H9 (cell line): ENCODE data around the gene ABLIM1. TPM values are rescaled to one million over a fixed set of nuclear protein-coding genes. Genes with fewer than 3 reads are reported as not detected.

Source experiments
- DNase-seq: peaks from one replicate; pipeline ENCODE4 v3.0.0-alpha.2; 2017
- H2AFZ ChIP-seq: one replicate; pipeline ENCODE4 v1.6.1; 2013; ENCODE audit warnings: mild to moderate bottlenecking, low read length, control low read depth, moderate library complexity
- H2AK5ac ChIP-seq: 2 replicates; pipeline ENCODE4 v1.6.1; 2013; ENCODE audit warnings: low read length, control low read depth, mixed read lengths; ENCODE audit not compliant: insufficient read length
- H2BK120ac ChIP-seq: one replicate; pipeline ENCODE4 v1.6.1; 2013; ENCODE audit warnings: low read depth, mild to moderate bottlenecking, low read length, control low read depth, inconsistent platforms; ENCODE audit not compliant: poor library complexity, severe bottlenecking
- H2BK12ac ChIP-seq: 2 replicates; pipeline ENCODE4 v1.6.1; 2013; ENCODE audit warnings: low read length, control low read depth, mixed read lengths, low read depth; ENCODE audit not compliant: insufficient read length
- H2BK15ac ChIP-seq: 2 replicates; pipeline ENCODE4 v1.6.1; 2013; ENCODE audit warnings: low read depth, low read length, control low read depth
- H2BK20ac ChIP-seq: one replicate; pipeline ENCODE4 v1.6.1; 2013; ENCODE audit warnings: low read depth, mild to moderate bottlenecking, low read length, control low read depth, inconsistent platforms; ENCODE audit not compliant: poor library complexity, severe bottlenecking
- H2BK5ac ChIP-seq: 2 replicates; pipeline ENCODE4 v1.6.1; 2013; ENCODE audit warnings: low read length, control low read depth, mixed read lengths; ENCODE audit not compliant: insufficient read length
- H3K14ac ChIP-seq: 2 replicates; pipeline ENCODE4 v1.6.1; 2013; ENCODE audit warnings: low read length, control low read depth; ENCODE audit not compliant: insufficient read depth
- H3K18ac ChIP-seq: 2 replicates; pipeline ENCODE4 v1.6.1; 2013; ENCODE audit warnings: low read depth, mild to moderate bottlenecking, mixed read lengths, low read length, control low read depth; ENCODE audit not compliant: insufficient read length
- H3K23ac ChIP-seq: 2 replicates; pipeline ENCODE4 v1.6.1; 2013; ENCODE audit warnings: low read length, control low read depth, mixed read lengths, low read depth; ENCODE audit not compliant: insufficient read length
- H3K23me2 ChIP-seq: 2 replicates; pipeline ENCODE4 v1.6.1; 2013; ENCODE audit warnings: low read depth, mild to moderate bottlenecking, mixed read lengths, low read length, control low read depth; ENCODE audit not compliant: insufficient read length, poor library complexity, severe bottlenecking
- H3K27ac ChIP-seq: 2 replicates; pipeline ENCODE4 v1.5.1; 2013; ENCODE audit warnings: low read length, control low read depth, mixed read lengths, low read depth; ENCODE audit not compliant: insufficient read length
- H3K27me3 ChIP-seq: 2 replicates; pipeline ENCODE4 v1.6.1; 2013; ENCODE audit warnings: low read length, control low read depth, inconsistent platforms; ENCODE audit not compliant: insufficient read depth
- H3K4ac ChIP-seq: 2 replicates; pipeline ENCODE4 v1.6.1; 2013; ENCODE audit warnings: low read depth, mild to moderate bottlenecking, control low read depth, inconsistent platforms, low read length, moderate library complexity
- H3K4me1 ChIP-seq: 2 replicates; pipeline ENCODE4 v1.6.1; 2013; ENCODE audit warnings: low read length, control low read depth, inconsistent platforms; ENCODE audit not compliant: insufficient read depth
- H3K4me2 ChIP-seq: 2 replicates; pipeline ENCODE4 v1.6.1; 2013; ENCODE audit warnings: low read length, control low read depth, mixed read lengths; ENCODE audit not compliant: insufficient read length, insufficient read depth
- H3K56ac ChIP-seq: 2 replicates; pipeline ENCODE4 v1.6.1; 2013; ENCODE audit warnings: low read depth, mild to moderate bottlenecking, mixed read lengths, low read length, control low read depth; ENCODE audit not compliant: insufficient read length
- H3K79me1 ChIP-seq: 2 replicates; pipeline ENCODE4 v1.6.1; 2013; ENCODE audit warnings: low read depth, mild to moderate bottlenecking, moderate library complexity, low read length, control low read depth, inconsistent platforms; ENCODE audit not compliant: insufficient read depth, poor library complexity, severe bottlenecking
- H3K79me2 ChIP-seq: 2 replicates; pipeline ENCODE4 v1.6.1; 2013; ENCODE audit warnings: low read length, control low read depth, inconsistent platforms; ENCODE audit not compliant: insufficient read depth
- H3K9ac ChIP-seq: 2 replicates; pipeline ENCODE4 v1.6.1; 2013; ENCODE audit warnings: low read length, control low read depth, mixed read lengths; ENCODE audit not compliant: insufficient read length; ENCODE audit errors: extremely low read depth
- H3K9me3 ChIP-seq: one replicate; pipeline ENCODE4 v1.6.1; 2013; ENCODE audit warnings: low read depth, low read length, inconsistent platforms; ENCODE audit not compliant: control insufficient read depth
- H3T11ph ChIP-seq: one replicate; pipeline ENCODE4 v1.6.1; 2013; ENCODE audit warnings: mild to moderate bottlenecking, low read length, control low read depth, inconsistent platforms
- H4K20me1 ChIP-seq: one replicate; pipeline ENCODE4 v1.6.1; 2013; ENCODE audit not compliant: control insufficient read depth, insufficient read length, insufficient read depth
- H4K5ac ChIP-seq: 2 replicates; pipeline ENCODE4 v1.6.1; 2013; ENCODE audit warnings: low read depth, mild to moderate bottlenecking, mixed read lengths, low read length, control low read depth; ENCODE audit not compliant: insufficient read length
- H4K8ac ChIP-seq: replicated peaks from 2 replicates; pipeline ENCODE4 v1.6.1; 2013; ENCODE audit warnings: low read length, control low read depth, mixed read lengths, low read depth; ENCODE audit not compliant: insufficient read length
- H4K91ac ChIP-seq: 2 replicates; pipeline ENCODE4 v1.6.1; 2013; ENCODE audit warnings: low read depth, mild to moderate bottlenecking, moderate library complexity, mixed read lengths, low read length, control low read depth; ENCODE audit not compliant: insufficient read length
- H3K27ac Mint-ChIP-seq, 3 experiments: 2 replicates in 2 of 3; 3 replicates in 1 of 3; pipeline ENCODE4 v1.8.0; 2020 to 2021; ENCODE audit warnings: mixed read lengths in 3 of 3, mild to moderate bottlenecking in 1 of 3, moderate library complexity in 1 of 3
- H3K27me3 Mint-ChIP-seq: 2 replicates; pipeline ENCODE4 v1.8.0; 2021; ENCODE audit warnings: low read depth, mild to moderate bottlenecking, moderate library complexity, mixed read lengths
- H3K36me3 Mint-ChIP-seq, 3 experiments: 2 replicates in 2 of 3; 3 replicates in 1 of 3; pipeline ENCODE4 v1.8.0; 2020 to 2021; ENCODE audit warnings: low read depth in 3 of 3, mixed read lengths in 3 of 3; ENCODE audit not compliant: insufficient read depth in 1 of 3
- H3K4me1 Mint-ChIP-seq, 2 experiments: 2 replicates each; pipeline ENCODE4 v1.8.0; 2020; ENCODE audit warnings: mixed read lengths in 2 of 2
- H3K4me3 Mint-ChIP-seq, 2 experiments: 2 replicates in 1 of 2; 3 replicates in 1 of 2; pipeline ENCODE4 v1.8.0; 2020 to 2021; ENCODE audit warnings: mild to moderate bottlenecking in 2 of 2, mixed read lengths in 2 of 2, moderate library complexity in 1 of 2
- H3K9me3 Mint-ChIP-seq, 2 experiments: 2 replicates in 1 of 2; 3 replicates in 1 of 2; pipeline ENCODE4 v1.8.0; 2020; ENCODE audit warnings: mild to moderate bottlenecking in 2 of 2, mixed read lengths in 2 of 2, moderate library complexity in 1 of 2
- CTCF ChIP-seq: fragments of 200-600 bp; sonication (generic); conservative IDR thresholded peaks from 3 replicates; pipeline ENCODE4 v1.8.0; 2021; ENCODE audit warnings: antibody characterized with exemption, mild to moderate bottlenecking
- WGBS: extraction: QIAGEN DNeasy Blood & Tissue Kit; methylation state at CpG from one replicate; pipeline ENCODE4 v1.1.7; 2013; ENCODE audit warnings: missing lambda C conversion rate, low lambda C conversion rate, mixed read lengths; ENCODE audit not compliant: insufficient read length; ENCODE audit errors: extremely low coverage; 5-methylcytosine and 5-hydroxymethylcytosine counted together
- total RNA-seq: library from RNA; stranded (reverse); gene quantifications from 2 replicates; pipeline ENCODE4 v1.2.1, GENCODE V29; 2021

ABLIM1 gene
- total RNA-seq, 1 experiment from 2014 or later, result 32.1 TPM

- Histone ChIP-seq H2BK120ac (no peak overlapping the region), H2BK12ac (no peak overlapping the region), H3K14ac (no peak overlapping the region), H3K27me3 (no peaks in the 10 kb centered on the region), H3K79me1 (no peaks in the 10 kb centered on the region), H3K27ac (no peak overlapping the region), H3T11ph (no peak overlapping the region), H3K9ac (no peak overlapping the region), H3K79me2 (no peaks in the 10 kb centered on the region), H4K20me1 (no peaks in the 10 kb centered on the region), H3K4ac (no peak overlapping the region), H3K23me2 (no peaks in the 10 kb centered on the region), H3K56ac (no peak overlapping the region), H2AK5ac (no peak overlapping the region), H3K4me1 (no peaks in the 10 kb centered on the region), H4K8ac (no peak overlapping the region), H2AFZ (no peak overlapping the region), H3K4me2 (no peak overlapping the region), H4K91ac (no peak overlapping the region), H3K18ac (no peak overlapping the region), H3K23ac (no peak overlapping the region), H4K5ac (no peak overlapping the region), H2BK15ac (no peak overlapping the region), H2BK5ac (no peak overlapping the region), H3K9me3 (no peaks in the 10 kb centered on the region), H2BK20ac (no peak overlapping the region)
- Mint-ChIP-seq H3K36me3 (peaks cover 15 to 25% (median 21%) of the 10 kb centered on the region in 3 experiments; a peak in 6 of 7 replicates), H3K9me3 (peaks cover 0 to 3% of the 10 kb centered on the region in 2 experiments; a peak in 2 of 5 replicates), H3K4me3 (no peak overlapping the region), H3K27ac (no peak overlapping the region), H3K27me3 (no peaks in the 10 kb centered on the region), H3K4me1 (peaks cover 4 to 9% of the 10 kb centered on the region in 2 experiments)
- no CpG with 5 or more reads among the region's 6 CpGs for WGBS
- TF ChIP-seq CTCF, result no peak
- no peak for DNase-seq
Measured at GRCh38 chr10:114482480-114483304, 175.4 kb downstream of the ABLIM1 start.
